ENCODE results near the gene TRIM33. TPM values are rescaled to one million over a fixed set of nuclear protein-coding genes. Genes with fewer than 3 reads are reported as not detected.

Gene TRIM33
- polyA plus RNA-seq, 1 donor (not counting 4 experiments of a cell fraction or from before 2014, with no cell fraction given), result 26.4 TPM

- Histone ChIP-seq H3K4me1 (ENCODE audit: control insufficient read depth, extremely low read depth, insufficient read depth, low read length) (no peaks in the 10 kb centered on the region), H3K36me3 (ENCODE audit: control insufficient read depth in 2 of 2, extremely low read depth in 1 of 2, insufficient read depth in 2 of 2, low read length in 2 of 2) (peaks cover 1 to 5% of the 10 kb centered on the region in 2 experiments), H3K4me3 (ENCODE audit: control insufficient read depth in 2 of 3, extremely low read depth in 1 of 3, insufficient read depth in 2 of 3, low read depth in 1 of 3, low read length in 3 of 3) (no peak overlapping the region), H3K27me3 (ENCODE audit: control insufficient read depth, extremely low read depth, insufficient read depth, low read length) (no peaks in the 10 kb centered on the region), H3K4me2 (ENCODE audit: control insufficient read depth, extremely low read depth, insufficient read depth, low read depth, low read length) (no peak overlapping the region), H3K9me3 (ENCODE audit: control insufficient read depth, low read depth, low read length) (no peaks in the 10 kb centered on the region), H2AFZ (ENCODE audit: control insufficient read depth, low read length) (no peak overlapping the region), H3K9ac (ENCODE audit: control insufficient read depth, extremely low read depth, insufficient read depth, low read length) (no peak overlapping the region), H3K79me2 (ENCODE audit: control insufficient read depth, insufficient read depth, low read length) (no peaks in the 10 kb centered on the region), H3K27ac (ENCODE audit: control insufficient read depth, insufficient read depth, low read length) (no peak overlapping the region), H4K20me1 (ENCODE audit: control insufficient read depth, extremely low read depth, insufficient read depth, low read length) (no peaks in the 10 kb centered on the region), H3K9me1 (ENCODE audit: control insufficient read depth, extremely low read depth, insufficient read depth, low read length) (no peaks in the 10 kb centered on the region)
- TF ChIP-seq CTCF (optimal IDR thresholded peaks at IDR 0.05 in 1 of 3, IDR thresholded peaks at IDR 0.05 in 1 of 3, conservative IDR thresholded peaks at IDR 0.05 in 1 of 3; ENCODE audit: extremely low read depth in 1 of 3, insufficient read depth in 2 of 3, low read length in 3 of 3) (no peak), EZH2 (IDR thresholded peaks at IDR 0.05; ENCODE audit: low read length) (no peak)
- dilution Hi-C loops (cut with MboI; ENCODE audit: extremely low pct_ligation_motif_present, low sequenced_read_pairs), result no loop called here
- FAIRE-seq, result no peak
- no peak for DNase-seq (ENCODE audit: low read depth, low spot score)
These were observed 57.6 kb downstream of the TRIM33 start for GRCh38 chr1:114453361-114453784.

GRCh38 chr1:114448370-114449036, 62.5 kb downstream of the TRIM33 start:
- dilution Hi-C loops (cut with MboI; ENCODE audit: extremely low pct_ligation_motif_present, low sequenced_read_pairs), result no loop called here
- Histone ChIP-seq H3K27ac (ENCODE audit: control insufficient read depth, insufficient read depth, low read length) (no peak overlapping the region), H3K27me3 (ENCODE audit: control insufficient read depth, extremely low read depth, insufficient read depth, low read length) (no peaks in the 10 kb centered on the region), H4K20me1 (ENCODE audit: control insufficient read depth, extremely low read depth, insufficient read depth, low read length) (no peaks in the 10 kb centered on the region), H3K9ac (ENCODE audit: control insufficient read depth, extremely low read depth, insufficient read depth, low read length) (no peak overlapping the region), H3K9me1 (ENCODE audit: control insufficient read depth, extremely low read depth, insufficient read depth, low read length) (no peaks in the 10 kb centered on the region), H3K4me2 (ENCODE audit: control insufficient read depth, extremely low read depth, insufficient read depth, low read depth, low read length) (no peak overlapping the region), H3K4me1 (ENCODE audit: control insufficient read depth, extremely low read depth, insufficient read depth, low read length) (no peaks in the 10 kb centered on the region), H3K79me2 (ENCODE audit: control insufficient read depth, insufficient read depth, low read length) (peaks cover 6% of the 10 kb centered on the region), H3K4me3 (ENCODE audit: control insufficient read depth in 2 of 3, extremely low read depth in 1 of 3, insufficient read depth in 2 of 3, low read depth in 1 of 3, low read length in 3 of 3) (no peak overlapping the region), H3K9me3 (ENCODE audit: control insufficient read depth, low read depth, low read length) (no peaks in the 10 kb centered on the region), H2AFZ (ENCODE audit: control insufficient read depth, low read length) (no peak overlapping the region), H3K36me3 (ENCODE audit: control insufficient read depth in 2 of 2, extremely low read depth in 1 of 2, insufficient read depth in 2 of 2, low read length in 2 of 2) (peaks cover 3 to 7% of the 10 kb centered on the region in 2 experiments)
- no peak for FAIRE-seq
- DNase-seq (ENCODE audit: low read depth, low spot score), result no peak
- no peak for TF ChIP-seq CTCF (optimal IDR thresholded peaks at IDR 0.05 in 1 of 3, IDR thresholded peaks at IDR 0.05 in 1 of 3, conservative IDR thresholded peaks at IDR 0.05 in 1 of 3; ENCODE audit: extremely low read depth in 1 of 3, insufficient read depth in 2 of 3, low read length in 3 of 3)
- no peak for TF ChIP-seq EZH2 (IDR thresholded peaks at IDR 0.05; ENCODE audit: low read length)
